ENCODE measurements around the gene SLC38A8.
A peak's percentile ranks its signal among the peaks of the same experiment; 100 is the strongest.

The SLC38A8 gene

DNA sequence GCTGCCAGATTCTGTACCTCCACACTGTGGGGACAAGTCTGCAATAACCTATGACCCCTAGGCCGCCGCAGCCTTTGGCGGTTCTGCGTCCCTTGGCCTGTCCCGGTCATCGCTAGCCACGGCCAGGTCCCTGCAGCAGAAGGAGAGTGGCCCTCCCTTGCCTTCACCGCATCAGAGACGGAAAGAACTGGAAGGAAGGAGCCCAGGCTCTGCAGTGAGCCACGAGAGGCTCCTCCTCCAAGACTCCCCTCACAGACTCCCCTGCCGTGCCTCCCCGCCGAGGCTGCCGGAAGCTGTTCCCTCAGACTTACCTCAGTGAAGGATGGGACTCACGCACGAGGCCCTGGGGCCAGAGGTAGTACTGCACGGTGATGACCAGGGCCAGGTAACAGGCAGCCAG lies 11.0 kb downstream of the SLC38A8 start:
- no peak for DNase-seq (ENCODE audit: low spot score)

DNA sequence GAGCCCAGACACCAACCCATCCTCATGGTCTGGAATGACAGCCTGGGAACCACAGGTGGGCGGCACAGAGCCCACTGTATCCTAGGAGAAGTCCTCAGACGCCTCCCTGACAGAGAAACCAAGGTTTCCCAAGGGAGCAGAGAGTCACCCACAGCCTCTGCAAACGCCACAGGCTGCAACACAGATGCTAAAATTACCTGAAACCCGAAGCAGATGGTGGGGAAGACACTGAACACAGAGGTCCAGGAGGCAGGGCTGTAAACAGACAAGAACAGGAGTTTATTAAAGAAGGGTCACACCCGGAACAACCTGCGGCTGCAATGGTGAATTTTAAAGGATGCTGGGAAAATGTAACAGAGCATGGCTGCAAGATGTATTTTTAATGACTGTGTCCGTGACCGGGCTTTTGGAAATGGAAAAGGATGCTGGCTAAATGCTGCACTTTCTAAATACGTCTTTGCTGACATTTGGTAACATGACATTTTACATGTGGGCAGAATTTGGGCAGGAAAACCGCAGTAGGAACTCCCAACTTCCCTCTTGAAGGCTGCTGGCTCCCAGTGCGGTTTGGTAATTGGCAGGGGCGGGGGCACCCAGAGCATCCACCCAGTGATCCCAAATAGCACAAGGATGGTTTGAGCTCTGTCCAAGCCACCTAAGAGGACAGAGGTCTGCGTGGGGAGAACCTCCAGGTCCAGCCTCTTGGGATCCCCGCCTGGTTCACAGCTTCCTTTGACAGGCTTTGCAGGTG lies 13.1 kb downstream of the SLC38A8 start:
- no peak for DNase-seq (ENCODE audit: low spot score)

DNA sequence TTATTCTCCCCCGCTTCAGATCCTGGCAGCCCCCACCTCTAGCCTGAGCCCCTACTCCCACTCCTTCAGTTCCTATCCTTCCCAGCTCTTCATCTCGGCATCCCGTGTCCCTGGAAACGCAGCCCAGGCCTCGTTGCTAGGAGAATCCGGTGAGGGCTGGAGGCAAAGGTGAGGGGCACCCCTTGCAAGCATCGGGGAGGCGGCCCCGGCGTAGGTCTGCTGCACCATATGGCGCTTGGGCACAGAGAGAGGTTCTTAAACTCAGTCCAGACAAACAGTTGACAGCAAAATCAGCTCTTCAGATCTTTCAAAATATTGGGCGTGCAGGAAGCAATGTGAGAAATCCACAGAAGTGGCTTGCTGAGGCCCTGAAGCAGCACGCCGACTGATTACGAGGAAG lies 15.0 kb downstream of the SLC38A8 start:
- no peak for DNase-seq (ENCODE audit: low spot score)

DNA sequence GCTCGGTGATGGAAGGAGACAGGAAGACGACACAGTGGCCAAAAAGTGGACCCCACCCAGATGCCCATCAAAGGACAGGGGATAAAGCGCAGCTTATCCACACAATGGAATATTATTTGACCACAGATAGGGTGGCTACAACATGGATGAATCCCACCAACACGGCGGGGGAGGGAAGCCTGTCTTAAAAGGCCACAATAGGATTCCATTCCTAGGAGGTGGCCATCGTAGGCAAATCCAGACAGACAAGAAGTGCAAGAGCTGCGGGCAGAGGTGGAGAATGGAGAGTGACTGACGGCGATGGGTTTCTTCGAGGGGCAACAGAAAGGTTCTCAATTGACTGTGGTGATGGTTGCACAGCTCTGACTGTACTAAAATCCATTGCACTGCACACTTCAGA lies 16.0 kb downstream of the SLC38A8 start:
- DNase-seq (ENCODE audit: low spot score), result no peak

DNA sequence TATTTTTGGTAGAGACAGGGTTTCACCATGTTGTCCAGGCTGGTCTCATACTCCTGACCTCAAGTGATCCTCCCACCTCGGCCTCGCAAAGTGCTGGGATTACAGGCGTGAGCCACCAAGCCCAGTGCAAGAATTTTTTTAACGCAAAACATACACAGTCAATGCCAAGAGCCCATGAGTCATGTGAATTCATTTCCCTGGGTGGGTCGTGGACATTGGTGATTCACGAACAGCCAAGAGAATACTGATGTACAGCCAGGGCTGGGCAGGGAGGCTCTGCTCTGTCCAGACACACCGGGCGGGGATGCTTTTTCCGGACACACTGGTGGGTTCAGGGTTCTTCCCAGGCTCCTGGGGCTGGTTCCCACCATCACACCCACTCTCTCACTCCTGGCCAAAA lies 17.7 kb downstream of the SLC38A8 start:
- DNase-seq (ENCODE audit: low spot score), result peak; percentile 10

DNA sequence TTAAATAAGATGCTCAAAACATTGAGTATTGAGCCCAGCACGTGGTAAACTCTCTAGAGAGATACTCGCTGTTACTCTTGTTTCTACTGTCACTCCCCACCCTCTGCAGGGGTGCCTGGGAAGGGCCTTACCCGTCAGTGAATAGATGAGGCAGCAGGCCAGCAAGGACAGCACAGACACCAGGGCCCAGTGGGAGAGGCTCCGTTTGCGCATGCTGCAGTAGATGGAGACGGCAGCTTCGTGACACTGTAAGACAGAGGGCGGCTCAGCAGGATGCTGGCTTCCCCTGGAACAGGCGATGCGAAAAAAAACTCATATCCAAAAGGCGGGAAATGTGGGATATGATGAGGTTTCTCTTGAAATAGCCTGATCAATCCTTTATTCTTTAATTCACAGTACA lies 20.0 kb downstream of the SLC38A8 start:
- DNase-seq (ENCODE audit: low spot score), result no peak

DNA sequence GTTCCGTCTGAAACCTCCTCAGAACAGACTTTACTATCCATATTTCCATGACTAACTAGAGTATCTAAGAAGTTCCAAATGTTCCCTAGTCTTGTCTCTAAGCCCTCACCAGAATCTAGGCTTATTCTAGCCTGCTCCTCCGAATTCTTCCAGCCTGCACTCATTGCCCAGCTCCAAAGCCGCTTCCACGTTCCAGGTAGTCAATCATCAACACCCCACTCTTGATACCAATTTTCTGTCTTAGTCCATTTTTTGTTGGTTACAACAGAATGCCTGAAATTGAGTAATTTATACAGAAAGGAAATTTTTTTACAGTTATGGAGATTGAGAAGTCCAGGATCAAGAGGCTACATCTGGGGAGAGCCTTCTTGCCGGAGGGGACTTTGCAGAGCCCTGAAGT lies 21.1 kb downstream of the SLC38A8 start:
- DNase-seq (ENCODE audit: low spot score), result no peak

DNA sequence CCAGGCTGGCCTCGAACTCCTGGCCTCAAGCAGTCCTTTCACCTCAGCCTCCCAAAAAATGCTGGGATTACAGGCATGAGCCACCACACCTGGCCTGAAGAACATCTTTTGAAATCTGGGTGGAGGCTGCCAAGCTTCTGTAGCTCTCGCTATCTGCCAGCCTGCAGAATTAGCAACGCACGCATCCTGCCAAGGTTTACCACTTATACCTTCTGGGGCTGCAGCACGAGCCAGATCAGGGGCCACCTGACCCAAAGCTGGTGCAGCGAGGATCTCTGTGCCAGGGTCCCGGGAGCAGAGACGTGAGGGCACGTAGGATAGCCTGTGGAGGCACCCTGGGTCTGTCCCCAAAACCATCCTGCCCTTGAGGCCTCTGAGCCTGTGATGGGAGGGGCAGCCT lies 22.2 kb downstream of the SLC38A8 start:
- no peak for DNase-seq (ENCODE audit: low spot score)

DNA sequence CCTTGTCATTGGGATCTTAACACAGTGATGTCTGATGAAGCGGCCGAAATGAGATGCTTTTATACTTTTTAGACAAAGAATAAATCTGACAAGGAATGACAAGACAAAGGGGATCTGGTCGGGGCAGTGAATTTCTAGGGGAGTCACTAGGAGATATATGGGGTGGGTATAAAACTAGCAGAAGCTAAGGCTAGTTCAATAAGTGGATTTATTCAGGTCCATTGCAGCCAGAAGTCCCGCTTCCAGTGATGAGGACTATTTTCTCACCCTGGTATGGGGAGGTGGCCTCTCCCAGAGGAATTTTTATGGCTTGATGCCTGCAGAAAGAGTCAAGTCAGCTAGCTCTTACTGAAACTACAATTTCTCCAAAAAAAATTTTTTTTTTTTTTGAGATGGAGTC lies 23.9 kb downstream of the SLC38A8 start:
- DNase-seq (ENCODE audit: low spot score), result no peak

DNA sequence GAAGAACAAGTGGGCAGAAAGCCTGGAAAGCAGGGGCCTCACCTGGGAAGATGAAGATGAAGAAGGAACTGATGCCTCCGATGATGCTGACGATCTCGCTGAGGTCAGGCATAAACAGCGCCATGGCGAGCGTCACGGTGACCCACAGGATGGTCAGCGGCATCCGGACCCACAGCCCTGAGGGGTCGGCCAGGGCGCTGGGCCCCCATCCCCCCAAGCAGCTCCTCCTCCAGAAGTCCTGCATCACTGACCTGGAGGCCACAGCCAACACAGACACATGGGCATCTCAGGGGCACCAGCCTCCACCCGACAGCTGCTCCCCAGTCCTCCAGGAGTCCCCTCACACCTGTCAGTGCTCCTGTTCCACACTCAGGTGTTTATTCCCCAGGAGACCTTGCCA lies 26.1 kb downstream of the SLC38A8 start:
- DNase-seq (ENCODE audit: low spot score), result no peak

DNA sequence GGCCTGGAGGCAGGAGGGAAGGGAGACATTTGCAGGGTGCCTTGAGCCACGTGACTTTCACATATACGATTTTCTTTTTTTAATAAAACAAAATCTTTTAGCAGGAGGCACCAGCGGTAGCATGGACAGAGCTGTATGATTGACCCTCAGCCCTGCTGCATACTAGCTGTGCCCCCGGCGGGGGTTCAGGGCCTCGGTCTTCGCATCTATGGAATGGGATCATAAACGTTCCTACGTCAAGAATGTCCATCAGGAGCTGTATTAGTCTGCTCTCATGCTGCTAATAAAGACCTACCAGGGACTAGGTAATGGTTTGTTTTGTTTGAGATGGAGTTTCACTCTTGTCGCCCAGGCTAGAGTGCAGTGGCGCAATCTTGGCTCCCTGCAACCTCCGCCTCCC lies 27.2 kb downstream of the SLC38A8 start:
- no peak for DNase-seq (ENCODE audit: low spot score)

DNA sequence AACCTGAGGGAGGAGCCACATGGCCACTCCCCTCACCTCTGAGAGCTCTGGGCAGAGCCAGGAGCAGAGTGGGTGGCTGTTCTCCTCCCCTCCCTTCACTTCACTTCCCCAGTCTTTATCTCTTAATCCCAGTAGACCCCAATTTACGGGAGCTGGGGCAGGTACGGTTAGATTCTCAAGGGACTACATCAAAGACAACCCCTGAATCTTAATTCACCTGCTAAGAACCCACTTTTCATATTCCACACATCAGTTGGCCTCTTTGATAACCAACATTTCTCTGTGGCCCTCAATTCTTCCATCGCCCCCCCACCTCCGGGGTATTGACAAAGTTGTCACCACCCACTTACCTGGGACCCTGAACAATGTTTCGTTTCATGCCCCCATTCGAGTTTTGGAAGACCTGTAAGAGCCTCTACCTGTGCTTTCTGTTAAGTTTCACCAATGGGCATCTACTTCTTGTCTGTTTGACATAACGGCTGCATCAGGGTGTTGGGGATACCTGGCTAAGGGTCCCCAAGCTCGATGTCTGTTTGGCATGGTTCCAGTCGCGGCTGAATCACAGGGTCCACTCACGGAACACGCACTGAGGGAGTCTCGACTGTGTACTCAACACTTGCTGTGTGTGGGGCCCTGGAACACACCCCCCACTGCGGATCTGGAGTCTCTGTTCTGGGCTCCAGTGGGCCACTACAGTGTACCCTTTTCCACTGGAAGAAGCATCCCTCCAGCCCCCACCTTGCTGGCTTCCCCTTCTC lies 27.8 kb downstream of the SLC38A8 start:
- DNase-seq (ENCODE audit: low spot score), result no peak

DNA sequence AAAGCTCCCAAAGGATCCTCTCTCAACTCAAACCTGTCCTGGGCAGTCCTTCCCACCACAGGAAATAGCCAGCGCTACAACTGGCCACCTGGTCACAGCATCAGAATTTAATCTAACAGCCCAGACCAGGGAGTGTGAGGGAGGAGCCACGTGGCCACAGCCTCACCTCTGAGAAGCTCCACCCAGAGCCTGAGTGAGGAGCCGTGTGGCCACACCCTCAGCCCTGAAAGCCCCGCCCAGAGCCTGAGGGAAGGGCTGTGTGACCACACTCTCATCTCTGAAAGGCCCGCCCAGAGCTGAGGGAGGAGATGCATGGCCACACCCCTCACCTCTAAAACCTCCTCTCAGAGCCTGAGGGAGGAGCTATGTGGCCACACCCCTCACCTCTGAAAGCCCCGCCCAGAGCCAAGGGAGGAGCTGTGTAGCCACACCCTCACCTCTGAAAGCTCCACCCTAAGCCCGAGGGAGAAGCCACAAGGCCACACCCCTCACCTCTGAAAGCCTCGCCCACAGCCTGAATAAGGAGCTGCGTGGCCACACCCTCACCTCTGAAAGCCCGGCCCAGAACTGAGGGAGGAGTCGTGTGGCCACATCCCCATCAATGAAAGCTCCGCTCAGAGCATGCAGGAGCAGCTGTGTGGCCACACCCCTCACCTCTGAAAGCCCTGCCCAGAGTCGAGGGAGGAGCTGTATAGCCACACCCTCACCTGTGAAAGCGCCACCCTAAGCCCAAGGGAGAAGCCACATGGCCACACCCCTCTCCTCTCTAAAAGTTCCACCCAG lies 28.6 kb downstream of the SLC38A8 start:
- peak; percentile 8 for DNase-seq (ENCODE audit: low spot score)

DNA sequence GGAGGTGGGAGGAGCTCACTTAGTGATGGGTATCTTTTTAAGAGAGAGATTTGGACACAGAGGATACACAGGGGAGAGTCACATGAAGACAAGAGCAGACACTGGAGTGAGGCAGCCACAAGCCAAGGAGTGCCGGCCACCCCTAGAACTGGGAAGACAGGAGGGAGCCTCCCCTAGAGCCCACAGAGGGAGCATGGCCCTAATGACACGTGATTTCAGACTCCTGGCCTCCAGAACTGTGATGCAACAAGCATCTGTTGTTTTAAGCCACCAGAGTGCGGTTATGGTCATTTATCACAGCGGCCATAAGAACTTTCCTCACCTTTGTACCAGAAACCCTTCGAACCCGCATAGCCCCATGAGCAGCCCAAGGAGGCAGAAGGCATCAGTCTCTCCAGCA lies 33.3 kb downstream of the SLC38A8 start:
- no peak for DNase-seq (ENCODE audit: low spot score)

DNA sequence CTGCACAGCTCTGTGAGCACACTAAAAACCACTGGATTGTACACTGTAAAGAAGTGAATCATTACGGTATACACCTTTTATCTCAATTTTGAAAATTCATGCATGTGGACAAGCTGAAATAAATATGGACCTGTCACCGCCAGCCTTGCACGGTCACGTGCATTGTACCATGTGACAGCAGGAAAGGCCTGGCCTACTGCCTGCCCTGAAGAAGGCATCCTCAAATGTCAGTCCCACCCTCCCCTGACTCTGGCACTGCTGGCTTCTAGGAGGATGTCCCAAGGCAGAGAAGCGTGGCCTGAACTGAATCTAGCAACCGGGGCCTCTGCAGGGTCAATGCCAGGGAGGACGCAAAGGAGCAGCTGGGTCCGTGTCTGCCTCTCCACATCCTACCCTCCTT lies 34.6 kb downstream of the SLC38A8 start:
- DNase-seq (ENCODE audit: low spot score), result no peak

DNA sequence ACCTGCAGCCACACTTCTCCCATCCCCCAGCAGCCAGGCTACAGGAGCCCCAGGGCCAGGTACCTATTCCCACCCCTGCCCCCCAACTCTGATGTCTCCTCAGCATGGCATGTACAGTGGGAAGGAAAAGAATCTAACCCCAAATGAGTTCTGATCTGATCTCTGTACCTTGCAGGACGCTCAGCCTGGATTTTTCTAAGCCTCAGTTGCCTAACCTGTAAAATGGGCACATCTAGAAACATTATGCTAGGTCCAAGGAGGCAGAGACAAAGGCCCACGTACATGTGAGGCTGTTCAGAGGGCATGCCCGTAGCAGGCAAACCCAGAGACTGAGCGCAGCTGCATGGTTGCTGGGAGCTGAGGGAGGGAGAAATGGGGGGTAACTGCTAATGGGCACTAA lies 35.1 kb downstream of the SLC38A8 start:
- DNase-seq (ENCODE audit: low spot score), result no peak

DNA sequence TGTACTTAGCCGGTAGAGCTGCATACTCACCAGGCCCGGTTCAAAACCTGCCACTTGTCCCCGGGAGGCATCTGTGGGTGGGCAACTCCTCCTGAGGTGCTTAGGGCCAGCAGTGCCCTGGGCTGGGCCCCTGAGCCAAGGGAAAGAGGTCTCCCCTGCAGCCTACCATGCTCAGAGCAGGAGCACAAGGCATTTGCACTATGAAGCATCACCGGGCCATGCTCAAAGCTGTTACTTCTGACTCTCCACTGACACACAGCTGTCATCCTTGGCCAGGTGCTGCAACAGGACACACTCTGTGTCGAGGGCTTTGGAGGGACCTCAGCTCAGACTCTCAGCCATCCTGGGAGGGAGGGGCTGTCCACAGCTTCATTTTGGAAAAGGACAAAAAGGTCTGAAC lies 37.2 kb downstream of the SLC38A8 start:
- DNase-seq (ENCODE audit: low spot score), result no peak

DNA sequence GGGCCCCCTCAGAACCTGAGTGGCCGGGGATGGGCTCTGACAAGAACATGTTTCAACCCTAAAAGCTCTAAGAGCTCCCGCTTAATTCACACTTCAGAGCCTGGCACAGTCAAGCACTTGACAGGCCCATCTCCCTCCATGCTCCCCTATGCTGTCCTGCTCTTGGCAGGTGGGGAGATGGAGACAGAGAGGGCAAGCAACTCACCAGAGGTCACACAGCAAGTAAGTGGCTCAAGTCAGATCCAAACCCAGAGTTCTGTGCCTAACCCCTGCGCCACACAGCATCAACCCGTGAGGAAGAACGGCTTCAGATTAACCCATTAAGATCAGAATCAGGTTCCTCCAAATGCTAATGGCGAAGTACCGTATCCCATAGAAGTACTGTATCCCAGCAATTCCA lies 38.2 kb downstream of the SLC38A8 start:
- no peak for DNase-seq (ENCODE audit: low spot score)

DNA sequence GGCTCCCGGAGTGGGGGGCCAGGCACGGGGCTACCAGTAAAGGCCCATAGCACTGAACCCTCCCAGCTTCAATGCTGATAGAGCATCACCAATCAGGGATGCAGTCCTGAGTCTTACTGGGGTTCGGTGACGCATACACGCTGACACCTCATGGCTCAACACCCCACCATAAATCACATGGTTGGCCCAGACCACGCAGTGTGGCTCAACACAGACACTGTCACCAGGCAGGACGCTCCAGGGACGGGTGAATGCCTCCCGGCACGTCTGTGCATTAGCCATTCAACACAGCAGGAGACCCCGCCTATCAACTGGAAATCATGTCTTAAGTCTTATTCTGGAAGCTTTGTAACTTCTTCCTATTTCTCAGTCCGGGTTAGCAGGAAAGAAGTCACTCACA lies 39.6 kb downstream of the SLC38A8 start:
- DNase-seq (ENCODE audit: low spot score), result no peak

DNA sequence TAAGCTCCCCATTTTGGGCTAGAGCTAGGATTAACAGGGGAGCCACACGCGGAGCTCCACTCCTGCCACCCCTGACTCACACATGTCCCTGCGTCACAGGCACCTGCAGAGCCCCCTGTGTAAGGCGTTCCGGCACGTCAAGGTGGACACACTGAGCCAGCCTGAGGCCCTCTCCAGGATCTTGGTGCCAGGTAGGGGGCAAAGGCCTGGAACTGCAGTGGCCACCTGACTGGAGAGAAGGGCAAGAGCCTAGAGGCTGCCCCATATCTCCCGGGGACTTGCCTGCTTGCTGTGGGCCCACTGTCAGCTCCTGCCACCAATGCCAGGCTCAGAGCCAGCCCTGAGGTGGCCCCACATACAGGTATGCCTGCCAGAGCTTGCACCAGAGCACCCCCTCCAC lies 40.9 kb downstream of the SLC38A8 start:
- DNase-seq (ENCODE audit: low spot score), result no peak

DNA sequence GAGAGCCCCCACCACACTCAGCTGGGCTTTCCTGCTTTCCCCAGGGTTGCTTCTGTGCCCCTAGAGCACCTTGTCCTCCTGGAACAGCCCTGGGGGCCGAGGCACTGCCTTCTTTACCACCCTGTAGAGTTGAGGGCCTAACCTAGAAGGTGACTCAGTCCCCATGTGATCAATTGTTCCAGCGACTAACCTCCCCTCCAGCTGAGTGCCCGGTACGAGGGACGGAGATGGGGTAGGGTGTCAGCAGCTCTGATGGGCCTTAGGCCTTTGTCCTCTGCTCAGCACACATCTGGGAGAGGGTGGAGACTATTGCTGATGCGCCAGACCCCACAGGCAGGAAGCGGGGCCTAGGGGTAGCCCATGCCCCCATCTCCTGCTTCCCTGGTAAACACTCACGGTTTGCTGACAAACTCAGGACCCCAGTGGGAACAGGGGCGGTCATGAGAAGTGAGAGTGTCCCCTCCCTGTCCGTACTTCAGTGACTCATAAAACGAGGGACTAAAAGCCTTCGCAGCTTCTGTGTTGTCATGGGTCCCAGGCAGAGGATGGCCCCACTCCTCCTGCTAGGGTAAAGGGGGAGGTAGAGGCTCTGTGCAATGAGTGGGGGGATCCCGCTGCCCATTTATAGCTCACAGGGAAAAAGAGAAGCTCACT lies 41.5 kb downstream of the SLC38A8 start:
- no peak for DNase-seq (ENCODE audit: low spot score)

DNA sequence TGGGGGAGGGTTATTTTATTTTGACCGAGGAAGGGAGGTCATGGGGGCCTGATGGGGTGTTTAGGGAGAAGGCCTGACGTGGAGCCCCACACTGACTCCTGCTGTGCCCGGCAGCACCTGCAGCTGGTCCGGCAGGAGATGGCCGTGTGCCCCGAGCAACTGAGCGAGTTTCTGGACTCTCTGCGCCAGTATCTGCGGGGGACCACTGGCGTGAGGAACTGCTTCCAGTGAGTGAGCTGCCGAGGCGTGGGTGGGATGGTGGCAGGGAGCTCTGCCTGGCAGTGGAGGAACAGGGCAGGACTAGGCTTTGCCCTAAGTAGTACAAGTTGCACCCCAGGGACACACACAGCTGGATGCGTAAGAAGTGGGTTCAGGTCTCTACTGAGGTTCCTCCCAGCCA lies 44.5 kb downstream of the SLC38A8 start:
- DNase-seq (ENCODE audit: low spot score), result no peak
